ENCODE measurements around the gene SNAP47.

DNA sequence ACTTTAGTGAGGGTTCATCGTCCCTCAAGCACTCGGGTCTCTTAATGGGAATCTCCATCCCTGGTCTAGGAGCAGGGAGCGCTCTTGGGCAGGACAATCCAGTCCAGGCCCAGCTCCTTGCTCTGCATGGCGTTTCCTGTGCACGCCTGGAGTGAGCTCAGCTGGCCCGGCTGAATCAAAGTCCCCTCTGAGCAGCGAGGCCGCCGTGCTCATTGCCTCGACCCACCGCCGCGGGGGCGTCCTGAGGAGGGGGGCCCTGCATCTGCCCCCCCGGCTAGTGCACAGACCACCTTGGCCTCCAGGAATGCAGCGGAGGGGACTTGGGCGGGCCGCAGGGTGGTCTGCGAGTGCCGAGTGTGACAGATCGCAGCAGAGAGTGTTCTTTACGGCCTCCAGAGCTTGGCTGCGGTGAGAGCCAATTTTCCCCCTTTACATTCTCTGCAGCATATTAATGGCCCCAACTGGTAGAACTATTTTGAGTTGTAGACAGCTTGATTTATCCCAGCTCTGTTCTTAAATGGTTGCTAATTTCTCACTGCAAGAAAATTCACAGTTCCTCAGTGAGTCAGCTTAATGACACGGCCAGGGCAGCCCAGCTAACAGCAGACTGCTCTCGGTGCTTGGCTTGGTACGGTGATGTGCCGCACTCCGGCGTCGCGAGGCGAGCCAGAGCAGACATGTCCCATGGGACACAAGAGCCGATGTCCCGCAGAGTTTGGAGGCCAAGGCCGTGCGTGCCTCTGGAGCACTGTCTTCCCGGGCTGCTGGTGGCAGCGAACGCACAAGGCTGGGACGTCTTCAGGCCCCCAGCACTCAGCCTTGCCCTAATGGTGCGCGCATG is 39.8 kb downstream of the SNAP47 start:
- TF ChIP-seq RAD21 (IDR thresholded peaks at IDR 0.05; ENCODE audit: low read depth), result no peak
- no peak for TF ChIP-seq EP300 (IDR thresholded peaks at IDR 0.05; ENCODE audit: borderline replicate concordance)
- TF ChIP-seq TAF1 (IDR thresholded peaks at IDR 0.05; ENCODE audit: low read depth), result no peak
- TF ChIP-seq, protein P1, sequence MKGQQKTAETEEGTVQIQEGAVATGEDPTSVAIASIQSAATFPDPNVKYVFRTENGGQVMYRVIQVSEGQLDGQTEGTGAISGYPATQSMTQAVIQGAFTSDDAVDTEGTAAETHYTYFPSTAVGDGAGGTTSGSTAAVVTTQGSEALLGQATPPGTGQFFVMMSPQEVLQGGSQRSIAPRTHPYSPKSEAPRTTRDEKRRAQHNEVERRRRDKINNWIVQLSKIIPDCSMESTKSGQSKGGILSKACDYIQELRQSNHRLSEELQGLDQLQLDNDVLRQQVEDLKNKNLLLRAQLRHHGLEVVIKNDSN (IDR thresholded peaks at IDR 0.05), result no peak
- no peak for TF ChIP-seq EGR1 (IDR thresholded peaks at IDR 0.05)
- TF ChIP-seq REST (IDR thresholded peaks at IDR 0.05; ENCODE audit: low read depth), result no peak
- TF ChIP-seq NFIC (IDR thresholded peaks at IDR 0.05), result no peak
- no peak for TF ChIP-seq CREB1 (IDR thresholded peaks at IDR 0.05; ENCODE audit: low read depth)
- TF ChIP-seq CEBPB (IDR thresholded peaks at IDR 0.05), result no peak
